22Rv1 (cell line): ENCODE results near the gene LRRC46.

ENCODE experiments used
- CTCF ChIP-seq: fragments of 450-650 bp; IDR thresholded peaks from 2 replicates; pipeline ENCODE4 v1.5.1; 2017; ENCODE audit warnings: mild to moderate bottlenecking
- ZFX ChIP-seq: fragments of 450-650 bp; IDR thresholded peaks from 2 replicates; pipeline ENCODE4 v1.6.1; 2017; ENCODE audit warnings: antibody characterized with exemption, borderline replicate concordance

- TF ChIP-seq CTCF (no peak), ZFX (no peak)
Observed at GRCh38 chr17:47883589-47884426, 52.3 kb downstream of the LRRC46 start.
